ENCODE data around the gene VWA2. TPM values are rescaled to one million over a fixed set of nuclear protein-coding genes. Genes with fewer than 3 reads are reported as not detected.

VWA2 gene
- total RNA-seq, 4 donors from 2014 or later, result 2.9 to 5.7 (median 4.9) TPM

DNA sequence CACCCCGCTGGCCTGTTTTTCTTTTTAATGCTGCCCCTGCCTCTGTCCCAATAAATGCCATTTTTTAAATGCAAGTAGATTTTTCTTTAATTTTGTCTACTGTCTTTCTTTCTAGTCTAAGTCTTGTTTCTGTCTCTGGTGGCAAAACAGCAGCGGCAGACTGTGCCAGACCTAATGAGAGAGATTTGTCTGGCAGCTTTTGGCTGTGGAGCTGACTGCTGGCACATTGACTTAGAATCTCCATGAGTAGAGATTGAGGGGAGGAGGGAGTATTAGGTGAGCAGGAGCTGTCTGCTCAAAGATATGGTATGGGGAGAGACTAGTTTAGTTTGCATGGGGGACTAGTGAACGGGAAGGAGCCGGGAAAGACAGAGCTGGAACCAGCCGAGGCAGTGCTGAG, 13.0 kb downstream of the VWA2 start:
- TF ChIP-seq POLR2A (IDR thresholded peaks at IDR 0.05), result no peak
- intact Hi-C loops (cut with DNase I), result no loop called here
- 79 to 91% methylated on average over 5 of the region's 5 CpGs for WGBS, 2 donors

GRCh38 chr10:114252883-114253282, 13.8 kb downstream of the VWA2 start:
- intact Hi-C loops (cut with DNase I), result no loop called here
- 65 to 91% methylated on average over 3 to 4 of the region's 7 CpGs for WGBS, 2 donors
- peaks cover 0 to 9% (median 0%) of the 10 kb centered on the region in 3 donors for H3K4me1 ChIP-seq

More for the DNA sequence above, 13.0 kb downstream of the VWA2 start:
- DNase-seq, result no peak
- Histone ChIP-seq H3K27me3 (peaks cover 0 to 4% (median 0%) of the 10 kb centered on the region in 4 donors), H3K36me3 (no peaks in the 10 kb centered on the region), H3K4me1 (peaks cover 0 to 6% (median 0%) of the 10 kb centered on the region in 3 donors), H3K9me3 (no peaks in the 10 kb centered on the region), H3K4me3 (no peak overlapping the region), H3K27ac (no peak overlapping the region)

GRCh38 chr10:114255227-114255626, 16.2 kb downstream of the VWA2 start:
- 100% methylated on average over 1 of the region's 1 CpG for WGBS, 2 donors
- H3K27ac ChIP-seq, result no peak overlapping the region

More at GRCh38 chr10:114252883-114253282, 13.8 kb downstream of the VWA2 start:
- no peak overlapping the region for H3K27ac ChIP-seq
- TF ChIP-seq, protein P1, sequence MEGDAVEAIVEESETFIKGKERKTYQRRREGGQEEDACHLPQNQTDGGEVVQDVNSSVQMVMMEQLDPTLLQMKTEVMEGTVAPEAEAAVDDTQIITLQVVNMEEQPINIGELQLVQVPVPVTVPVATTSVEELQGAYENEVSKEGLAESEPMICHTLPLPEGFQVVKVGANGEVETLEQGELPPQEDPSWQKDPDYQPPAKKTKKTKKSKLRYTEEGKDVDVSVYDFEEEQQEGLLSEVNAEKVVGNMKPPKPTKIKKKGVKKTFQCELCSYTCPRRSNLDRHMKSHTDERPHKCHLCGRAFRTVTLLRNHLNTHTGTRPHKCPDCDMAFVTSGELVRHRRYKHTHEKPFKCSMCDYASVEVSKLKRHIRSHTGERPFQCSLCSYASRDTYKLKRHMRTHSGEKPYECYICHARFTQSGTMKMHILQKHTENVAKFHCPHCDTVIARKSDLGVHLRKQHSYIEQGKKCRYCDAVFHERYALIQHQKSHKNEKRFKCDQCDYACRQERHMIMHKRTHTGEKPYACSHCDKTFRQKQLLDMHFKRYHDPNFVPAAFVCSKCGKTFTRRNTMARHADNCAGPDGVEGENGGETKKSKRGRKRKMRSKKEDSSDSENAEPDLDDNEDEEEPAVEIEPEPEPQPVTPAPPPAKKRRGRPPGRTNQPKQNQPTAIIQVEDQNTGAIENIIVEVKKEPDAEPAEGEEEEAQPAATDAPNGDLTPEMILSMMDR (IDR thresholded peaks at IDR 0.05), result no peak
- no peak for TF ChIP-seq POLR2A (IDR thresholded peaks at IDR 0.05)
- H3K27me3 ChIP-seq, result peaks cover 0 to 4% (median 0%) of the 10 kb centered on the region in 4 donors
- H3K36me3 ChIP-seq, result no peaks in the 10 kb centered on the region
- no peak overlapping the region for H3K4me3 ChIP-seq
- DNase-seq, result no peak
- H3K9me3 ChIP-seq, result no peaks in the 10 kb centered on the region

DNA sequence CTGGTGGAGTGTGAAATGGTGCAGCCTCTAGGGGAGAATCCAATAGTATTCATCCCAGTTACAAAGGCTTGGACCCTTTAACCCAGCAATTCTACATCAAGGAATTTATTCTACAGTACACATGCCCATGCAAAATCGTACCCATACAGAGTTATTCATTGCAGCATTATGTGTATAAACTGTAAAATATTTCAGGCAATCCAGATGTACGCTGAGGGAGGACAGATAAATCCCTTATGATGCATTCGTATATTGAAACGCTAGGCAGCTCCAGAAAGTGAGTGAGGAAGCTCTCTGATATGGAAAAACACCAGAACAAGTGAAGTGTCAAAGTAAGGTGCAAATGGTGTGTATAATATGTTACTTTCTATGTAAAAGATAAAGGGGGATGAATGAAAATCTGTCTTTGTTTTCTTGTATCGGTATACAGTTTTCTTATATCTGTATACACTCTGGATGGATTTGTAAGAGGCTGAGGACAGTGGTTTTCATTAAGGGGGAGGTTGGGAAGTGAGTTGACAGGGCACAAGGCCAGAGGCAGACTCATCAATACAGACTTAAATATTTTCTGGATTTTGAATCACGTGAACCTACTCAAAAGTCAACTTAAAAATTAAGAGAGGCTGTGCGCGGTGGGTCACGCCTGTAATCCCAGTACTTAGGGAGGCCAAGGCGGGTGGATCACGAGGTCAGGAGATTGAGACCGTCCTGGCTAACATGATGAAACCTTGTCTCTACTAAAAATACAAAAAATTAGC, 17.1 kb downstream of the VWA2 start:
- no peak overlapping the region for H3K4me3 ChIP-seq
- intact Hi-C loops (cut with DNase I), result no loop called here
- H3K9me3 ChIP-seq, result no peaks in the 10 kb centered on the region
- H3K4me1 ChIP-seq, result peaks cover 0 to 19% (median 0%) of the 10 kb centered on the region in 3 donors
- DNase-seq, result no peak
- no peaks in the 10 kb centered on the region for H3K27me3 ChIP-seq
- H3K36me3 ChIP-seq, result no peaks in the 10 kb centered on the region
- no peak overlapping the region for H3K27ac ChIP-seq
- TF ChIP-seq, protein P1 (IDR thresholded peaks at IDR 0.05), result no peak
- no peak for TF ChIP-seq POLR2A (IDR thresholded peaks at IDR 0.05)
- 78 to 82% methylated on average over 12 of the region's 12 CpGs for WGBS, 2 donors

More at GRCh38 chr10:114255227-114255626, 16.2 kb downstream of the VWA2 start:
- no peaks in the 10 kb centered on the region for H3K36me3 ChIP-seq
- H3K9me3 ChIP-seq, result no peaks in the 10 kb centered on the region
- DNase-seq, result no peak
- TF ChIP-seq, protein P1 (IDR thresholded peaks at IDR 0.05), result no peak
- no peak for TF ChIP-seq POLR2A (IDR thresholded peaks at IDR 0.05)
- H3K27me3 ChIP-seq, result no peaks in the 10 kb centered on the region
- intact Hi-C loops (cut with DNase I), result no loop called here
- H3K4me3 ChIP-seq, result no peak overlapping the region
- peaks cover 0 to 16% (median 0%) of the 10 kb centered on the region in 3 donors for H3K4me1 ChIP-seq

- Histone ChIP-seq H3K27ac (peak overlapping the region in 1 of 4 donors; percentile 6), H3K9me3 (no peaks in the 10 kb centered on the region), H3K4me3 (no peak overlapping the region), H3K36me3 (no peaks in the 10 kb centered on the region), H3K27me3 (no peaks in the 10 kb centered on the region), H3K4me1 (peaks cover 0 to 19% (median 0%) of the 10 kb centered on the region in 3 donors)
- TF ChIP-seq, protein P1 (IDR thresholded peaks at IDR 0.05), result no peak
- intact Hi-C loops (cut with DNase I), result no loop called here
- no peak for DNase-seq
- WGBS, 2 donors, result 52 to 61% methylated on average over 3 of the region's 3 CpGs
These were observed 17.8 kb downstream of the VWA2 start for GRCh38 chr10:114256822-114257221.

All from esophagus squamous epithelium (tissue), 5 donors.